GM12878 (cell line): ENCODE measurements around the gene DNAH8. TPM values are rescaled to one million over a fixed set of nuclear protein-coding genes. Genes with fewer than 3 reads are reported as not detected.

Source experiments
- ATAC-seq: fragments of 200-7000 bp; cut with Tn5 transposase; 3 replicates; pipeline ENCODE4 v1.9.1; 2020; ENCODE audit warnings: mild to moderate bottlenecking, moderate library complexity
- BruUV-seq: library from RNA; stranded (reverse); fragments of 400-500 nt; replicated peaks from 2 replicates; lab custom pipeline; 2021; lab: Mats Ljungman, UMichigan
- CTCF ChIA-PET: fragments of 300-600 bp; sonication (Branson Sonifier 250); formaldehyde crosslinking; extraction: SDS; loops from one replicate; lab custom pipeline; 2021; ENCODE audit warnings: inconsistent platforms; lab: Yijun Ruan, JAX
- POLR2A ChIA-PET: fragments of 350-600 bp; formaldehyde crosslinking; extraction: SDS; loops from one replicate; lab custom pipeline; 2021; ENCODE audit warnings: inconsistent platforms; lab: Charles Lee
- RAD21 ChIA-PET: fragments of 300-600 bp; sonication (Branson Sonifier 250); formaldehyde crosslinking; loops from one replicate; lab custom pipeline; 2023; ENCODE audit warnings: antibody characterized with exemption; ENCODE audit not compliant: unreplicated experiment; lab: Charles Lee
- SMC1A ChIA-PET: fragments of 300-600 bp; sonication (Branson Sonifier 250); formaldehyde crosslinking; loops from one replicate; lab custom pipeline; 2023; ENCODE audit not compliant: unreplicated experiment, uncharacterized antibody; lab: Charles Lee
- DNase-seq: peaks from one replicate; pipeline ENCODE4 v3.0.0-alpha.2; 2011; ENCODE audit warnings: low read depth, low spot score
- FAIRE-seq: peaks from 3 replicates; lab custom pipeline; 2011; peaks lifted over from hg19 to GRCh38; lab: Jason Lieb, UNC
- H2AFZ ChIP-seq: 2 replicates; pipeline ENCODE4 v1.6.0; 2011; ENCODE audit warnings: low read depth, low read length, control low read depth; ENCODE audit not compliant: control insufficient read depth
- H3K27ac ChIP-seq: 2 replicates; pipeline ENCODE4 v1.5.1; 2011; ENCODE audit warnings: control low read depth; ENCODE audit not compliant: control insufficient read depth, insufficient read depth
- H3K27me3 ChIP-seq, 2 experiments: replicated peaks in 1 of 2; 2 replicates each; pipeline versions ENCODE4 v1.6.0 to v1.6.1; 2011; ENCODE audit warnings: low read length in 1 of 2; ENCODE audit not compliant: control insufficient read depth in 2 of 2, insufficient read depth in 2 of 2
- H3K36me3 ChIP-seq, 2 experiments: 2 replicates each; pipeline ENCODE4 v1.5.1; 2011; ENCODE audit warnings: low read length in 1 of 2; ENCODE audit not compliant: control insufficient read depth in 2 of 2, insufficient read depth in 2 of 2
- H3K4me1 ChIP-seq: 2 replicates; pipeline ENCODE4 v1.6.1; 2011; ENCODE audit warnings: mild to moderate bottlenecking, low read length, moderate library complexity, mixed read lengths; ENCODE audit not compliant: control insufficient read depth, insufficient read depth
- H3K4me2 ChIP-seq: 2 replicates; pipeline ENCODE4 v1.6.0; 2011; ENCODE audit warnings: control low read depth; ENCODE audit not compliant: control insufficient read depth, insufficient read depth
- H3K4me3 ChIP-seq: fragments of 200-600 bp; sonication (generic); 2 replicates; pipeline ENCODE4 v1.5.1; 2016
- H3K79me2 ChIP-seq: 2 replicates; pipeline ENCODE4 v1.6.0; 2011; ENCODE audit warnings: low read length; ENCODE audit not compliant: control insufficient read depth, insufficient read depth
- H3K9ac ChIP-seq: 2 replicates; pipeline ENCODE4 v1.8.0; 2011; ENCODE audit warnings: low read length, control low read depth, mixed read lengths; ENCODE audit not compliant: control insufficient read depth, insufficient read depth
- H3K9me3 ChIP-seq: replicated peaks from 3 replicates; pipeline ENCODE4 v1.5.1; 2011; ENCODE audit warnings: mild to moderate bottlenecking, low read length; ENCODE audit not compliant: control insufficient read depth, insufficient read depth
- H4K20me1 ChIP-seq: 2 replicates; pipeline ENCODE4 v1.6.0; 2011; ENCODE audit not compliant: control insufficient read depth, insufficient read depth
- CHD2 ChIP-seq: IDR thresholded peaks from 2 replicates; pipeline ENCODE4 v1.6.1; 2011; ENCODE audit warnings: low read depth, low read length, improper control_type of control experiment, borderline replicate concordance
- HDAC2 ChIP-seq: fragments of 200-600 bp; sonication (generic); IDR thresholded peaks from 2 replicates; pipeline ENCODE4 v1.6.1; 2017
- HDAC6 ChIP-seq: fragments of 200-600 bp; sonication (generic); IDR thresholded peaks from one replicate; pipeline ENCODE4 v1.8.0; 2017; ENCODE audit warnings: antibody characterized with exemption; ENCODE audit not compliant: unreplicated experiment
- MTA2 ChIP-seq: fragments of 450-650 bp; IDR thresholded peaks from 2 replicates; pipeline ENCODE4 v1.6.1; 2016; ENCODE audit warnings: low read depth, mild to moderate bottlenecking, moderate library complexity
- MXI1 ChIP-seq: fragments of 150-350 bp; IDR thresholded peaks from 2 replicates; pipeline ENCODE4 v1.6.1; 2011; ENCODE audit warnings: low read depth, mild to moderate bottlenecking, inconsistent platforms, low read length, improper control_type of control experiment
- NFYB ChIP-seq: IDR thresholded peaks from 2 replicates; pipeline ENCODE4 v1.6.1; 2011; ENCODE audit warnings: low read depth, mild to moderate bottlenecking, low read length, improper control_type of control experiment, moderate library complexity; ENCODE audit not compliant: insufficient read depth
- NR2C2 ChIP-seq: IDR thresholded peaks from 2 replicates; pipeline ENCODE4 v1.6.1; 2011; ENCODE audit warnings: borderline replicate concordance, low read depth; ENCODE audit not compliant: control insufficient read depth, insufficient read length
- NR2F1 ChIP-seq: fragments of 450-650 bp; conservative IDR thresholded peaks from 2 replicates; pipeline ENCODE4 v1.6.1; 2017; ENCODE audit warnings: mild to moderate bottlenecking
- PAX8 ChIP-seq: fragments of 450-650 bp; IDR thresholded peaks from 2 replicates; pipeline ENCODE4 v1.6.1; 2017; ENCODE audit warnings: mild to moderate bottlenecking, moderate library complexity
- PML ChIP-seq: IDR thresholded peaks from 2 replicates; pipeline ENCODE4 v1.6.1; 2012; ENCODE audit warnings: low read length, inconsistent platforms
- RAD21 ChIP-seq: IDR thresholded peaks from 2 replicates; pipeline ENCODE4 v1.6.1; 2011; ENCODE audit warnings: mild to moderate bottlenecking, low read depth, low read length, moderate library complexity; ENCODE audit not compliant: insufficient read depth
- SREBF2 ChIP-seq: IDR thresholded peaks from 2 replicates; pipeline ENCODE4 v1.6.1; 2012; ENCODE audit warnings: mild to moderate bottlenecking, low read length
- STAT1 ChIP-seq: fragments of 450-650 bp; conservative IDR thresholded peaks from 2 replicates; pipeline ENCODE4 v1.6.1; 2014; ENCODE audit warnings: antibody characterized with exemption, mild to moderate bottlenecking
- SUPT20H ChIP-seq: IDR thresholded peaks from 2 replicates; pipeline ENCODE4 v1.6.1; 2011; ENCODE audit warnings: low read depth, mild to moderate bottlenecking, low read length, moderate library complexity, borderline replicate concordance; ENCODE audit not compliant: control insufficient read depth
- TBL1XR1 ChIP-seq: IDR thresholded peaks from 2 replicates; pipeline ENCODE4 v1.6.1; 2012; ENCODE audit warnings: low read depth, low read length, improper control_type of control experiment
- ZNF207 ChIP-seq: fragments of 450-650 bp; IDR thresholded peaks from 2 replicates; pipeline ENCODE4 v1.6.1; 2014; ENCODE audit warnings: antibody characterized with exemption, mild to moderate bottlenecking, borderline replicate concordance
- WGBS: methylation state at CpG from one replicate; pipeline ENCODE4 v1.1.6; 2016; ENCODE audit warnings: low lambda C conversion rate; ENCODE audit not compliant: insufficient replicate concordance, insufficient coverage; ENCODE audit errors: missing lambda C conversion rate; 5-methylcytosine and 5-hydroxymethylcytosine counted together
- in situ Hi-C: fragments of 300-500 bp; cut with MboI; formaldehyde crosslinking; loops from 9 replicates; pipeline ENCODE4 v1.14.3; 2018; ENCODE audit warnings: mixed read lengths
- intact Hi-C: fragments of 100-400 bp; cut with micrococcal nuclease; formaldehyde crosslinking; loops from one replicate; pipeline ENCODE4 v1.14.2; 2022; ENCODE audit not compliant: unreplicated experiment
- polyA plus RNA-seq, 11 experiments: library from polyadenylated mRNA; depleted of rRNA in 4 of 11; unstranded in 6 of 11; stranded (reverse) in 5 of 11; fragments of >200 nt; fragmentation: Nextera tagmentation in 4 of 11; fragmentation: Illumina TruSeq in 1 of 11; extraction: Ambion mirVana in 4 of 11; extraction: Trizol in 1 of 11; gene quantifications; 1 replicate in 1 of 11; 2 replicates in 10 of 11; pipeline versions ENCODE4 v1.2.1 to v1.2.3, GENCODE V29; 2011 to 2016; ENCODE audit warnings: inconsistent platforms in 2 of 11, missing spikeins in 2 of 11, low read depth in 1 of 11
- total RNA-seq, 4 experiments: library from RNA; depleted of rRNA in 3 of 4; stranded (reverse); fragments of >200 nt in 3 of 4; fragmentation: Illumina TruSeq in 1 of 4; extraction: Trizol in 1 of 4; gene quantifications; 2 replicates each; pipeline versions ENCODE4 v1.2.1 to v1.2.3, GENCODE V29; 2013 to 2021
- TF ChIP-seq, protein P1 (sequence below): fragments of 450-650 bp; IDR thresholded peaks from 2 replicates; pipeline ENCODE4 v1.6.1; 2017; ENCODE audit warnings: mild to moderate bottlenecking, low read depth, inconsistent platforms; ENCODE audit not compliant: poor library complexity, severe bottlenecking
- TF ChIP-seq, protein P2 (sequence below): fragments of 450-650 bp; IDR thresholded peaks from 2 replicates; pipeline ENCODE4 v1.6.1; 2017; ENCODE audit warnings: low read depth, mild to moderate bottlenecking, moderate library complexity

DNAH8 gene
- total and polyA plus RNA-seq, 10 of the 15 experiments (the other 5 are each of a cell fraction or from before 2014, with no cell fraction given) = 0.02 to 0.34 (median 0.10) TPM; not detected in 3

- CTCF ChIA-PET = interaction anchor here (1.1 kb wide), 1 partner anchor 9 kb away, joined by 3 read pairs; no protein-coding TSS in a partner anchor
Observed at GRCh38 chr6:38982470-38982869, 267.4 kb downstream of the DNAH8 start.

More at GRCh38 chr6:38982470-38982869, 267.4 kb downstream of the DNAH8 start:
- no peaks in the 10 kb centered on the region for H3K4me1 ChIP-seq
- POLR2A ChIA-PET = no interaction called here
- no peak overlapping the region for H2AFZ ChIP-seq
- H3K4me3 ChIP-seq = no peak overlapping the region
- H3K36me3 ChIP-seq = no peaks in the 10 kb centered on the region
- no TSS peak for BruUV-seq
- no peak overlapping the region for H3K4me2 ChIP-seq
- no peak for ATAC-seq
- 84% methylated on average over 2 of the region's 2 CpGs for WGBS
- H3K27ac ChIP-seq = no peak overlapping the region
- DNase-seq = no peak
- in situ Hi-C loops (no loop called here), intact Hi-C loops (no loop called here)
- H4K20me1 ChIP-seq = no peaks in the 10 kb centered on the region
- H3K79me2 ChIP-seq = no peaks in the 10 kb centered on the region
- no peaks in the 10 kb centered on the region for H3K9me3 ChIP-seq
- no peak for FAIRE-seq
- no peak overlapping the region for H3K9ac ChIP-seq
- SMC1A ChIA-PET = no interaction called here
- peaks cover 0 to 1% of the 10 kb centered on the region in 2 experiments; a peak in 2 of 4 replicates for H3K27me3 ChIP-seq
- RAD21 ChIA-PET = no interaction called here
- no peak for TF ChIP-seq SUPT20H
- TF ChIP-seq HDAC6 = no peak
- TF ChIP-seq, protein P1, sequence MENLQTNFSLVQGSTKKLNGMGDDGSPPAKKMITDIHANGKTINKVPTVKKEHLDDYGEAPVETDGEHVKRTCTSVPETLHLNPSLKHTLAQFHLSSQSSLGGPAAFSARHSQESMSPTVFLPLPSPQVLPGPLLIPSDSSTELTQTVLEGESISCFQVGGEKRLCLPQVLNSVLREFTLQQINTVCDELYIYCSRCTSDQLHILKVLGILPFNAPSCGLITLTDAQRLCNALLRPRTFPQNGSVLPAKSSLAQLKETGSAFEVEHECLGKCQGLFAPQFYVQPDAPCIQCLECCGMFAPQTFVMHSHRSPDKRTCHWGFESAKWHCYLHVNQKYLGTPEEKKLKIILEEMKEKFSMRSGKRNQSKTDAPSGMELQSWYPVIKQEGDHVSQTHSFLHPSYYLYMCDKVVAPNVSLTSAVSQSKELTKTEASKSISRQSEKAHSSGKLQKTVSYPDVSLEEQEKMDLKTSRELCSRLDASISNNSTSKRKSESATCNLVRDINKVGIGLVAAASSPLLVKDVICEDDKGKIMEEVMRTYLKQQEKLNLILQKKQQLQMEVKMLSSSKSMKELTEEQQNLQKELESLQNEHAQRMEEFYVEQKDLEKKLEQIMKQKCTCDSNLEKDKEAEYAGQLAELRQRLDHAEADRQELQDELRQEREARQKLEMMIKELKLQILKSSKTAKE = no peak
- TF ChIP-seq NR2F1 = no peak
- no peak for TF ChIP-seq ZNF207
- no peak for TF ChIP-seq TBL1XR1
- TF ChIP-seq STAT1 = no peak
- no peak for TF ChIP-seq RAD21
- no peak for TF ChIP-seq NR2C2
- TF ChIP-seq NFYB = no peak
- no peak for TF ChIP-seq PAX8
- no peak for TF ChIP-seq CHD2
- TF ChIP-seq MXI1 = no peak
- TF ChIP-seq, protein P2, sequence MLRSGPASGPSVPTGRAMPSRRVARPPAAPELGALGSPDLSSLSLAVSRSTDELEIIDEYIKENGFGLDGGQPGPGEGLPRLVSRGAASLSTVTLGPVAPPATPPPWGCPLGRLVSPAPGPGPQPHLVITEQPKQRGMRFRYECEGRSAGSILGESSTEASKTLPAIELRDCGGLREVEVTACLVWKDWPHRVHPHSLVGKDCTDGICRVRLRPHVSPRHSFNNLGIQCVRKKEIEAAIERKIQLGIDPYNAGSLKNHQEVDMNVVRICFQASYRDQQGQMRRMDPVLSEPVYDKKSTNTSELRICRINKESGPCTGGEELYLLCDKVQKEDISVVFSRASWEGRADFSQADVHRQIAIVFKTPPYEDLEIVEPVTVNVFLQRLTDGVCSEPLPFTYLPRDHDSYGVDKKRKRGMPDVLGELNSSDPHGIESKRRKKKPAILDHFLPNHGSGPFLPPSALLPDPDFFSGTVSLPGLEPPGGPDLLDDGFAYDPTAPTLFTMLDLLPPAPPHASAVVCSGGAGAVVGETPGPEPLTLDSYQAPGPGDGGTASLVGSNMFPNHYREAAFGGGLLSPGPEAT = no peak
- no peak for TF ChIP-seq PML
- no peak for TF ChIP-seq MTA2
- TF ChIP-seq SREBF2 = no peak
- TF ChIP-seq HDAC2 = no peak
